Left kidney (tissue), 2 donors: Measurements from ENCODE around the gene RAVER2. TPM values are rescaled to one million over a fixed set of nuclear protein-coding genes. Genes with fewer than 3 reads are reported as not detected.
A peak's percentile ranks its signal among the peaks of the same experiment; 100 is the strongest.

ENCODE experiments used
- DNase-seq: peaks from one replicate; pipeline ENCODE4 v3.0.0-alpha.2; 2013
- polyA plus RNA-seq: library from polyadenylated mRNA; unstranded; fragments of 120-200 nt; gene quantifications from one replicate; pipeline ENCODE4 v1.2.1, GENCODE V29; 2013; ENCODE audit not compliant: insufficient read length

RAVER2 gene
- polyA plus RNA-seq, 1 donor = 35.0 TPM

- DNase-seq = no peak
Observed at GRCh38 chr1:64845831-64846425, 101.1 kb downstream of the RAVER2 start.

- DNase-seq = no peak
Observed at GRCh38 chr1:64846573-64847430, 101.9 kb downstream of the RAVER2 start.

- DNase-seq = no peak
Observed at GRCh38 chr1:64847666-64848065, 102.8 kb downstream of the RAVER2 start.

GRCh38 chr1:64848136-64848535 lies 103.3 kb downstream of the RAVER2 start:
- no peak for DNase-seq

GRCh38 chr1:64848803-64849202 lies 103.9 kb downstream of the RAVER2 start:
- DNase-seq = no peak

GRCh38 chr1:64849942-64850341 lies 105.1 kb downstream of the RAVER2 start:
- no peak for DNase-seq

GRCh38 chr1:64850846-64851245 lies 106.0 kb downstream of the RAVER2 start:
- DNase-seq = no peak

- no peak for DNase-seq
Observed at GRCh38 chr1:64851664-64852063, 106.8 kb downstream of the RAVER2 start.

GRCh38 chr1:64854674-64855073 lies 109.8 kb downstream of the RAVER2 start:
- DNase-seq = no peak

GRCh38 chr1:64855557-64855956 lies 110.7 kb downstream of the RAVER2 start:
- DNase-seq = no peak

GRCh38 chr1:64856553-64856952 lies 111.7 kb downstream of the RAVER2 start:
- DNase-seq = no peak

GRCh38 chr1:64857347-64857746 lies 112.5 kb downstream of the RAVER2 start:
- no peak for DNase-seq

- DNase-seq = no peak
Observed at GRCh38 chr1:64861611-64862010, 116.7 kb downstream of the RAVER2 start.

- peak; percentile 22 for DNase-seq
Observed at GRCh38 chr1:64864018-64864940, 119.4 kb downstream of the RAVER2 start.

- DNase-seq = no peak
Observed at GRCh38 chr1:64865105-64865757, 120.4 kb downstream of the RAVER2 start.

GRCh38 chr1:64866689-64867088 lies 121.8 kb downstream of the RAVER2 start:
- DNase-seq = no peak

GRCh38 chr1:64867266-64867665 lies 122.4 kb downstream of the RAVER2 start:
- no peak for DNase-seq

GRCh38 chr1:64871256-64871655 lies 126.4 kb downstream of the RAVER2 start:
- DNase-seq = no peak

- no peak for DNase-seq
Observed at GRCh38 chr1:64872067-64872466, 127.2 kb downstream of the RAVER2 start.

GRCh38 chr1:64873576-64873975 lies 128.7 kb downstream of the RAVER2 start:
- no peak for DNase-seq

- DNase-seq = no peak
Observed at GRCh38 chr1:64874666-64875065, 129.8 kb downstream of the RAVER2 start.

GRCh38 chr1:64875101-64875500 lies 130.2 kb downstream of the RAVER2 start:
- DNase-seq = no peak
